AG04450 (cell line): ENCODE data around the gene CAPN1. TPM values are rescaled to one million over a fixed set of nuclear protein-coding genes. Genes with fewer than 3 reads are reported as not detected.

Source experiments
- CTCF ChIA-PET: fragments of 300-600, 350-600 bp; formaldehyde crosslinking; extraction: SDS; loops from one replicate; lab custom pipeline; 2022; ENCODE audit warnings: antibody characterized with exemption, inconsistent platforms; lab: Charles Lee
- POLR2A ChIA-PET: fragments of 350-600 bp; formaldehyde crosslinking; extraction: SDS; loops from one replicate; lab custom pipeline; 2021; ENCODE audit warnings: antibody characterized with exemption, inconsistent platforms; lab: Yijun Ruan, JAX
- DNase-seq: peaks from one replicate; pipeline ENCODE4 v3.0.0-alpha.2; 2011; ENCODE audit warnings: low read depth, low spot score
- H3K27ac ChIP-seq: one replicate; pipeline ENCODE4 v1.5.1; 2012; ENCODE audit warnings: low read depth, low read length, control low read depth
- H3K27me3 ChIP-seq: one replicate; pipeline ENCODE4 v1.6.0; 2012; ENCODE audit warnings: low read length; ENCODE audit not compliant: control insufficient read depth, insufficient read depth
- H3K4me3 ChIP-seq: 2 replicates; pipeline ENCODE4 v1.5.1; 2011; ENCODE audit warnings: mild to moderate bottlenecking, low read depth, low read length, control low read depth
- H3K9me3 ChIP-seq: 2 replicates; pipeline ENCODE4 v1.5.1; 2012; ENCODE audit warnings: low read length; ENCODE audit not compliant: control insufficient read depth, insufficient read depth
- polyA plus RNA-seq: library from polyadenylated mRNA; depleted of rRNA; stranded (reverse); fragments of >200 nt; gene quantifications from 2 replicates; pipeline ENCODE4 v1.2.3, GENCODE V29; 2011
- TF ChIP-seq, protein P1 (sequence below): IDR thresholded peaks from 2 replicates; pipeline ENCODE4 v1.5.1; 2011; ENCODE audit warnings: low read depth, low read length, control low read depth, inconsistent platforms

Gene CAPN1
- polyA plus RNA-seq, 1 experiment: 84.1 TPM

DNA sequence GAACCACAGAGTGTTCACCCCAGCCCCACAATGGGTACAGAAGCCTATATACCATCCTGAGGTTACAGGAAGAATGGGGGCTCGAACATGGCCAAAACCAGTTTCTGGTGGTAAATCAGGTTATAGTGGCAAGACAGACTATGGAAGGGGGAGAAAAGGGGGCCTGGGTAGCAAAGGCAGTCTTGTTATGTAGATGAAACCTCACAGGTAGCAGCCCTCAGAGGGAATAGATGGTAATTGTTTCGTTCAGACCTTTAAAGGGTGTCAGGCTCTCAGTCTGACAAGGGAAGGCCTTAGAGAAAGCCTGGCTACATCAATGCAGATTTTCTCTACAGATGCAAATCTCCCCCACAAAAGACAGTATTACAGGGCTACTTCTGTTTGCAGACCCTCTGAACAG is 3.4 kb downstream of the CAPN1 start:
- no peak overlapping the region for H3K27ac ChIP-seq
- no peak overlapping the region for H3K4me3 ChIP-seq
- no peaks in the 10 kb centered on the region for H3K27me3 ChIP-seq
- H3K9me3 ChIP-seq: peaks cover 5% of the 10 kb centered on the region; the same call in 1 of the 2 replicates
- CTCF ChIA-PET: no interaction called here
- DNase-seq: no peak
- TF ChIP-seq, protein P1, sequence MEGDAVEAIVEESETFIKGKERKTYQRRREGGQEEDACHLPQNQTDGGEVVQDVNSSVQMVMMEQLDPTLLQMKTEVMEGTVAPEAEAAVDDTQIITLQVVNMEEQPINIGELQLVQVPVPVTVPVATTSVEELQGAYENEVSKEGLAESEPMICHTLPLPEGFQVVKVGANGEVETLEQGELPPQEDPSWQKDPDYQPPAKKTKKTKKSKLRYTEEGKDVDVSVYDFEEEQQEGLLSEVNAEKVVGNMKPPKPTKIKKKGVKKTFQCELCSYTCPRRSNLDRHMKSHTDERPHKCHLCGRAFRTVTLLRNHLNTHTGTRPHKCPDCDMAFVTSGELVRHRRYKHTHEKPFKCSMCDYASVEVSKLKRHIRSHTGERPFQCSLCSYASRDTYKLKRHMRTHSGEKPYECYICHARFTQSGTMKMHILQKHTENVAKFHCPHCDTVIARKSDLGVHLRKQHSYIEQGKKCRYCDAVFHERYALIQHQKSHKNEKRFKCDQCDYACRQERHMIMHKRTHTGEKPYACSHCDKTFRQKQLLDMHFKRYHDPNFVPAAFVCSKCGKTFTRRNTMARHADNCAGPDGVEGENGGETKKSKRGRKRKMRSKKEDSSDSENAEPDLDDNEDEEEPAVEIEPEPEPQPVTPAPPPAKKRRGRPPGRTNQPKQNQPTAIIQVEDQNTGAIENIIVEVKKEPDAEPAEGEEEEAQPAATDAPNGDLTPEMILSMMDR: no peak
- POLR2A ChIA-PET: no interaction called here

DNA sequence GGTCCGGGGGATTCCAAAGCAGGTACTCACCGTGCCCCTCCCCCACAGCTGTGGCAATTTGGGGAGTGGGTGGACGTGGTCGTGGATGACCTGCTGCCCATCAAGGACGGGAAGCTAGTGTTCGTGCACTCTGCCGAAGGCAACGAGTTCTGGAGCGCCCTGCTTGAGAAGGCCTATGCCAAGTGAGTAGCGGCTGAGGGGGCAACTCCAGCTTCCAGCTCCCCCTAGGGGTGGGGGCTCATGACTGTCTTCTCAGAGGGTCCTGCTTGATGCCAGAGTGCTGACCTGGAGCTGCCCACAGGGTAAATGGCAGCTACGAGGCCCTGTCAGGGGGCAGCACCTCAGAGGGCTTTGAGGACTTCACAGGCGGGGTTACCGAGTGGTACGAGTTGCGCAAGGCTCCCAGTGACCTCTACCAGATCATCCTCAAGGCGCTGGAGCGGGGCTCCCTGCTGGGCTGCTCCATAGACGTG is 4.2 kb downstream of the CAPN1 start:
- no peak for DNase-seq
- Histone ChIP-seq H3K27ac (no peak overlapping the region), H3K9me3 (peaks cover 5% of the 10 kb centered on the region; the same call in 1 of the 2 replicates), H3K4me3 (no peak overlapping the region), H3K27me3 (no peaks in the 10 kb centered on the region)
- TF ChIP-seq, protein P1: no peak
- CTCF ChIA-PET: no interaction called here
- POLR2A ChIA-PET: no interaction called here

DNA sequence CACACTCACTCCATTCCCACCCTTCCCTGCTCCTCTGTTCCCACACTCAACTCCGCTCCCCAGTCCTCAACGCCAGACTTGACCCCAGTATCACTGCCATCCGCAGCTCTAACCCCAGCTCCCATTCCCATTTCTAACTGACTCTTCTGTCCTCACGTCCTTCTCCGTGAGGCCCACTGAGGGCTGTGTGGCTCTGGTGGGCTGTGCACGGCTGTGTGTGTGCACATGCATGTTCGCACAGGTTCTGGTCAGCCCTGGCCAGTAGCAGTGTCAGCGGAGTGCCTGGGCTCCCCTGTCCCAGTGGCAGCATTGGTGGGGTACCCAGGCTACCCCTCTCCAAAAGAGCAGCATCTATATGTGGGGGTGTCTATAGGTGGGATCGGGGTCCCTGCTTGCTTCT is 5.0 kb downstream of the CAPN1 start:
- no peak overlapping the region for H3K4me3 ChIP-seq
- H3K27ac ChIP-seq: no peak overlapping the region
- no peaks in the 10 kb centered on the region for H3K27me3 ChIP-seq
- CTCF ChIA-PET: no interaction called here
- POLR2A ChIA-PET: no interaction called here
- no peak for DNase-seq
- peaks cover 5% of the 10 kb centered on the region; the same call in 1 of the 2 replicates for H3K9me3 ChIP-seq
- TF ChIP-seq, protein P1: no peak

DNA sequence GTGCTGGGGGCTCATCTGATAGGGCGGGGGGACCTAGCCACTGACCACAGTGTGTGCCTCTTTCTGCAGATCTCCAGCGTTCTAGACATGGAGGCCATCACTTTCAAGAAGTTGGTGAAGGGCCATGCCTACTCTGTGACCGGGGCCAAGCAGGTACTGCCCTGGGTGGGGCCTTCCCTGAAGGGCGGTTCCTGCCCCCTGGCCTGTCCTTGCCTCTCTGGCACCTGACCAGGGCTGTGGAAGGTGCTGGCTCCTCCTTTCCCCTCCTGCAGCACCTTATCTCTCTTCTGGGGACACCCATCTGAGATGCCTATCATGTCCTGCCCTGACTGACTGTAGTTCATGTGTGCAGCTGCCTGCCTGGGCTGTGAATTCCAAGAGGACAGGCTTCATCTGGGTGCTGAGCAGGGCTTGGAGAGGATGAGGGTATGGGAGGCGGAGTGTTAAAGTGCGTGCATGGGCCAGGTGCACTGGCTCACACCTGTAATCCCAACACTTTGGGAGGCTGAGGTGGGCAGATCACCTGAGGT is 5.5 kb downstream of the CAPN1 start:
- Histone ChIP-seq H3K27me3 (no peaks in the 10 kb centered on the region), H3K27ac (no peak overlapping the region), H3K4me3 (no peak overlapping the region), H3K9me3 (peaks cover under 1% of the 10 kb centered on the region; the same call in 1 of the 2 replicates)
- TF ChIP-seq, protein P1: no peak
- CTCF ChIA-PET: no interaction called here
- no peak for DNase-seq
- POLR2A ChIA-PET: interaction anchor here (0.5 kb wide), 1 partner anchor 37 kb away, joined by 3 read pairs; no protein-coding TSS in a partner anchor

DNA sequence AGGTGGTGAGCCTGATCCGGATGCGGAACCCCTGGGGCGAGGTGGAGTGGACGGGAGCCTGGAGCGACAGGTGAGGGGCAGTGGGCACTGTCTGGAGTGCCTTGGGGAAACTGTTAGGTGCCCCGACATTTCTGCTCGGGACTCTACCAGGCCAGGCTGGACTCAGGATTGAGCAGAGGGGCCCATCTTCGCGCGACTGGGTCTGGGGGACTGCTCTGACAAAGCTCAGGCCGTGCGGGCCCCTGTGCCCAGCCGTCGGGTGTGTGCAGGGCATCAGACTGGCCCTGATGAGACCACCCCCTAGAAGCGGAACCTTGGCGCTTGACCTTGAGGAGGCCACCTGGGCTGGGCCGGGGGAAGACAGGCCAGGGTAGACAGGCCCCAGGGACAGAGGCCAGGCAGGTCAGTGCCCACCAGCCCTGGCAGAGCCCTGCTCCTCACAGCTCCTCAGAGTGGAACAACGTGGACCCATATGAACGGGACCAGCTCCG is 6.3 kb downstream of the CAPN1 start:
- no peak overlapping the region for H3K4me3 ChIP-seq
- H3K27me3 ChIP-seq: no peaks in the 10 kb centered on the region
- ChIA-PET CTCF (no interaction called here), POLR2A (no interaction called here)
- TF ChIP-seq, protein P1: no peak
- no peak overlapping the region for H3K27ac ChIP-seq
- no peaks in the 10 kb centered on the region for H3K9me3 ChIP-seq
- no peak for DNase-seq
